Bronchus fibroblast of lung (primary cell): ENCODE results near the gene NPIPB12. TPM values are rescaled to one million over a fixed set of nuclear protein-coding genes. Genes with fewer than 3 reads are reported as not detected.

ENCODE experiments used
- total RNA-seq: library from RNA; depleted of rRNA; stranded (reverse); fragments of >200 nt; gene quantifications from 2 replicates; pipeline ENCODE4 v1.2.3, GENCODE V29; 2015

Gene NPIPB12
- total RNA-seq, result 4.5 and 6.1 TPM in 2 replicates

DNA sequence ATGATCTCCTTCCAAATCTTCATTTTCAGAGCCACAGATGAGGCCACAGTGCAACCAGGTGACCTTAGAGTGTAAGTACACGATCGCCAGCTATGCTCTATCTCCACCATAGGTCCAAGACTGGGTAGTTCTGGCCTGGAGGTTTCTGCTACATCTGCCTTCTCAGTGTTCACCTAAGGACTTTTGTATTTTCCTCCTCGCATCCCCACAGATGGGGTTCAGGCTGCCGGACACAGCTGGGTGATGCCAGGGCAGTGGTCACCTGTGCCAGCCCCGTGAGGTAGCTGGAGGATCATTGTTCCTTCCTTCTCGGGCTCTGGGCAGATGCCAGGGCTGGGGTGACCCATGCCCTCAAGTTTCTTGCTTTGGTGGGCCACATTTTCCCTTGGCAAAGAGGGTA, at the start of gene NPIPB12:
Gene NPIPB12, minus strand, starts transcription at position 101 of the 400 bp plus-strand sequence.

DNA sequence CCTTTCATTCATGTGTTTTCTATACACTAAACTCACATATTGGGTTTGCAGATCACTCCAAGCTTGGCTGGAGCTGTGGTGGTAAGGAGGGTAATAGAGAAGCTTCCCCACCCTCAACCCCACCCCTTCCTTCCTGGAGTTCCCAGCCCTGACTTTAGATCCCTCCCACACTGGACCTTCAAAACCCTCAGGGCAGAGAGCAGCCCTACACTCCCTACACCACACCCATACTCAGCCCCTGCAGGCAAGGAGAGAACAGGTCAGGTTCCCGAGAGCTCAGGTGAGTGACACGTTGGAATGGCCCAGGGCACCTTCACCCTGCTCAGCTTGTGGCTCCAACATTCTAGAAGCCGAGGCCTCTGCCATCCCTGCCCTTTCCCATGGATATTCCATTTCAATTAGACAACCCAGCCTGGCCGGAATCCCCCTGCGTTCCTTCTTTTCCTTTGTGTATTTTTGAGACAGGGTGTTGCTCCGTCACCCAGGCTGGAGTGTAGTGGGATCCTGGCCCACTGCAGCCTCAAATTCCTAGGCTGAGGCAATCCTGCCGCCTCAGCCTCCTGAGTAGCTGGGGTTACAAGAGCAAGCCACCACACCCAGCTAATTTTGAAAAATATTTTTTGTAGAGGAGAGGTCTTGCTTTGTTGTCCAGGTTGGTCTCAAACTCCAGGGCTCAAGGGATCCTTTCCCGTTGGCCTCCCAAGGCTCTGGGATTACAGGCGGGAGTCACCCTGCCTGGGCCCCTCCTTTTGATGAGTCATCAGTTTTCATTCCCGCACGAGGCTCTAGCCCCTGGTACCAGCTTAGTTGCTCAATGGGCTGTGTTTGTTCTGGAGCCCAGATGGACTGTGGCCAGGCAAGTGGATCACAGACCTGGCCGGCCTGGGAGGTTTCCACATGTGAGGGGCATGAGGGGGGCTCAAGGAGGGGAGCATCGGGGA, 46.2 kb downstream of the NPIPB12 start, which contains the start of gene SULT1A4:
Gene SULT1A4, plus strand, starts transcription at position 208 of the 941 bp plus-strand sequence. CDS start 1,473 bp downstream, outside the sequence.

DNA sequence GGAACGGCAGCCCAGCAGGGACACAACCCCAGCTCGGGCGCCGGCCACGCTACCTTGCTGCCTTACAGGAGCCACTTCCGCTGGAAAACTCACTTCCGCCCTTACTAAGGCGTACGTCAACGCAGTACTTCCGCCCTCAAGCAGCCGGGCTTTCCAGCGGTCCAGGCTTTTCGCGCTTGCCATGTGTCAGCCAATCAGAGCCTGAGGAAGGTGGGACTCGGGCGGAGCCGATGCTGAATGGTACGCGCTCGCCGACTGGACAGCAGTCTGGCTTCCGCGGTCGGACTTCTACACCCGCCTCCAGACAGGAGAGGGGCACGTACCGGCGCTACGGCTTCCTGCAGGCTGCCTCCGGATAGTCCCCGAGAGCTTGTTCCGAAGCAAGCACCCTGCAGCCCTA, 51.9 kb downstream of the NPIPB12 start, which contains the start of the genes BOLA2 and SLX1B:
Gene BOLA2, minus strand, starts transcription at position 83 of the 400 bp plus-strand sequence. CDS start 98 bp downstream, outside the sequence.
Gene SLX1B, plus strand, starts transcription at position 265 of the 400 bp plus-strand sequence.

Other genes with a start within 250 kb of the NPIPB12 start
- under 0.01 and 1.0 TPM in 2 replicates for gene NPIPB11, start 99.7 kb downstream of the NPIPB12 start, total RNA-seq
- 19.2 and 20.2 TPM in 2 replicates for gene BOLA2, start 52.1 kb downstream of the NPIPB12 start, total RNA-seq
- gene SLX1B, start 51.9 kb downstream of the NPIPB12 start, total RNA-seq, result 30.6 and 37.0 TPM in 2 replicates
- gene SULT1A4, start 46.5 kb downstream of the NPIPB12 start, total RNA-seq, result 2.2 and 2.4 TPM in 2 replicates
- gene SPN, start 156.8 kb upstream of the NPIPB12 start, total RNA-seq, result not detected in 2 replicates
- 49.1 and 53.6 TPM in 2 replicates for gene QPRT, start 172.8 kb upstream of the NPIPB12 start, total RNA-seq
- not detected in 2 replicates for gene C16orf54, start 239.6 kb upstream of the NPIPB12 start, total RNA-seq